Vagina (tissue), 2 donors: Measurements from ENCODE around the gene ASXL2.

Experiments
- CTCF ChIP-seq, 3 experiments: fragments of 450-650 bp in 2 of 3; fragments of 200-600 bp in 1 of 3; sonication (generic) in 1 of 3; IDR thresholded peaks; one replicate each; pipeline ENCODE4 v1.5.1; 2017 to 2019; ENCODE audit warnings: antibody characterized with exemption in 3 of 3, mild to moderate bottlenecking in 2 of 3, moderate library complexity in 2 of 3
- POLR2A ChIP-seq, 2 donors: fragments of 450-650 bp; IDR thresholded peaks; one replicate each; pipeline ENCODE4 v1.6.1; 2017; ENCODE audit warnings: antibody characterized with exemption in 2 of 2, mild to moderate bottlenecking in 2 of 2, moderate library complexity in 2 of 2

GRCh38 chr2:25763575-25763974 is 114.7 kb downstream of the ASXL2 start:
- no peak for TF ChIP-seq POLR2A (IDR thresholded peaks at IDR 0.05)
- TF ChIP-seq CTCF (IDR thresholded peaks at IDR 0.05), result no peak
